Mesendoderm (in vitro differentiated cells): ENCODE measurements around the gene LEMD1.

Experiments used
- DNase-seq: peaks from one replicate; pipeline ENCODE4 v3.0.0; 2013
- H2AK5ac ChIP-seq: 2 replicates; pipeline ENCODE4 v1.6.1; 2013; ENCODE audit warnings: low read length, inconsistent platforms
- H2BK120ac ChIP-seq: 2 replicates; pipeline ENCODE4 v1.6.1; 2013; ENCODE audit warnings: low read depth, mild to moderate bottlenecking, low read length, moderate library complexity, mixed read lengths
- H2BK15ac ChIP-seq: replicated peaks from 2 replicates; pipeline ENCODE4 v1.6.1; 2013; ENCODE audit warnings: low read depth, mild to moderate bottlenecking, moderate library complexity
- H2BK5ac ChIP-seq: 2 replicates; pipeline ENCODE4 v1.6.1; 2013; ENCODE audit warnings: low read length, inconsistent platforms
- H3K18ac ChIP-seq: 2 replicates; pipeline ENCODE4 v1.6.1; 2013; ENCODE audit warnings: mild to moderate bottlenecking, low read length, mixed read lengths
- H3K23ac ChIP-seq: one replicate; pipeline ENCODE4 v1.6.1; 2013; ENCODE audit warnings: low read length
- H3K27ac ChIP-seq: 2 replicates; pipeline ENCODE4 v1.5.1; 2013; ENCODE audit warnings: low read depth, mild to moderate bottlenecking, inconsistent platforms, low read length, moderate library complexity
- H3K27me3 ChIP-seq: 2 replicates; pipeline ENCODE4 v1.6.1; 2013; ENCODE audit warnings: low read length, control low read depth, mild to moderate bottlenecking, inconsistent platforms; ENCODE audit not compliant: insufficient read depth, poor library complexity
- H3K36me3 ChIP-seq: 2 replicates; pipeline ENCODE4 v1.6.1; 2013; ENCODE audit warnings: low read length, inconsistent platforms; ENCODE audit not compliant: control insufficient read depth, insufficient read depth
- H3K4ac ChIP-seq: one replicate; pipeline ENCODE4 v1.6.1; 2013; ENCODE audit warnings: low read depth, mild to moderate bottlenecking, low read length, moderate library complexity
- H3K4me1 ChIP-seq: 2 replicates; pipeline ENCODE4 v1.6.1; 2013; ENCODE audit warnings: low read depth, low read length, inconsistent platforms; ENCODE audit not compliant: control insufficient read depth
- H3K4me2 ChIP-seq: 2 replicates; pipeline ENCODE4 v1.6.1; 2013; ENCODE audit warnings: low read length
- H3K4me3 ChIP-seq: 2 replicates; pipeline ENCODE4 v1.5.1; 2013; ENCODE audit warnings: mild to moderate bottlenecking, low read length
- H3K56ac ChIP-seq: one replicate; pipeline ENCODE4 v1.6.1; 2013; ENCODE audit warnings: low read length
- H3K79me1 ChIP-seq: 2 replicates; pipeline ENCODE4 v1.6.1; 2013; ENCODE audit warnings: low read length, inconsistent platforms
- H3K79me2 ChIP-seq: 2 replicates; pipeline ENCODE4 v1.6.1; 2013; ENCODE audit warnings: mild to moderate bottlenecking, low read length; ENCODE audit not compliant: control insufficient read depth, insufficient read depth
- H3K9ac ChIP-seq: 2 replicates; pipeline ENCODE4 v1.6.1; 2013; ENCODE audit warnings: low read length, inconsistent platforms
- H4K5ac ChIP-seq: one replicate; pipeline ENCODE4 v1.6.1; 2013; ENCODE audit warnings: low read length
- H4K8ac ChIP-seq: one replicate; pipeline ENCODE4 v1.6.1; 2013; ENCODE audit warnings: low read depth, mild to moderate bottlenecking, control low read depth, low read length, moderate library complexity
- WGBS: extraction: QIAGEN DNeasy Blood & Tissue Kit; methylation state at CpG from one replicate; pipeline ENCODE4 v1.1.7; 2013; ENCODE audit warnings: low lambda C conversion rate, missing lambda C conversion rate; ENCODE audit not compliant: insufficient coverage; ENCODE audit errors: extremely low coverage; 5-methylcytosine and 5-hydroxymethylcytosine counted together

Gene LEMD1

GRCh38 chr1:205342986-205343385, 78.9 kb downstream of the LEMD1 start:
- WGBS, result no CpG with 5 or more reads among the region's 12 CpGs
- H2AK5ac ChIP-seq, result no peak overlapping the region
- H3K56ac ChIP-seq, result no peak overlapping the region
- no peak overlapping the region for H3K4me3 ChIP-seq
- H3K79me2 ChIP-seq, result no peaks in the 10 kb centered on the region
- H2BK120ac ChIP-seq, result no peak overlapping the region
- H2BK15ac ChIP-seq, result no peak overlapping the region
- no peak overlapping the region for H4K8ac ChIP-seq
- no peaks in the 10 kb centered on the region for H3K79me1 ChIP-seq
- H2BK5ac ChIP-seq, result no peak overlapping the region
- no peak overlapping the region for H3K4me2 ChIP-seq
- no peaks in the 10 kb centered on the region for H3K4me1 ChIP-seq
- H3K9ac ChIP-seq, result no peak overlapping the region
- H3K27me3 ChIP-seq, result no peaks in the 10 kb centered on the region
- H3K36me3 ChIP-seq, result no peaks in the 10 kb centered on the region
- H3K18ac ChIP-seq, result no peak overlapping the region
- H3K23ac ChIP-seq, result no peak overlapping the region
- DNase-seq, result no peak
- no peak overlapping the region for H3K4ac ChIP-seq
- H4K5ac ChIP-seq, result no peak overlapping the region
- no peak overlapping the region for H3K27ac ChIP-seq

DNA sequence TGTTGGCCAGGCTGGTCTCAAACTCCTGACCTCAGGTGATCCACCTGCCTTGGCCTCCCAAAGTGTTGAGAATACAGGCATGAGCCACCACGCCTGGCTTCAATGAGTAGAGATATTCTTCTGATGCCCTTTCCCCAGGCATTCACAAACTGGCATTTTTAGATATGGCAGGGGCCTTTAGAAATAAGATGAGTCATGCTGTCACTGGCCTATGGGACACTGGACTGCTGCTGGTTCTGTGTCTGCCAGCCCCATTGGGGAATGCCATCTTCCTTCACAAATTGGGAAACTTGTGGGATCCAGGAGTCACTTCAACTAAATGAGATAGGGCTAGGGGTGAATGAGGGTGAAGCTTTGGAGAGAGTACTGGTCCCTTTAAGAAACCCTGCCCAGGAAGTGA, 81.2 kb downstream of the LEMD1 start:
- Histone ChIP-seq H2BK5ac (no peak overlapping the region), H4K5ac (no peak overlapping the region), H3K56ac (no peak overlapping the region), H3K18ac (no peak overlapping the region), H3K79me1 (no peaks in the 10 kb centered on the region), H2AK5ac (no peak overlapping the region), H3K9ac (no peak overlapping the region), H3K4me2 (no peak overlapping the region), H4K8ac (no peak overlapping the region), H3K27me3 (no peaks in the 10 kb centered on the region), H3K4me1 (peaks cover 2% of the 10 kb centered on the region), H3K36me3 (no peaks in the 10 kb centered on the region), H3K79me2 (no peaks in the 10 kb centered on the region), H2BK120ac (no peak overlapping the region), H2BK15ac (no peak overlapping the region), H3K23ac (no peak overlapping the region), H3K27ac (no peak overlapping the region), H3K4me3 (no peak overlapping the region), H3K4ac (no peak overlapping the region)
- no CpG with 5 or more reads among the region's 1 CpG for WGBS
- DNase-seq, result no peak

- H3K27ac ChIP-seq, result no peak overlapping the region
- no peaks in the 10 kb centered on the region for H3K79me1 ChIP-seq
- no peak overlapping the region for H3K56ac ChIP-seq
- no peaks in the 10 kb centered on the region for H3K79me2 ChIP-seq
- H3K27me3 ChIP-seq, result no peaks in the 10 kb centered on the region
- H3K4me3 ChIP-seq, result no peak overlapping the region
- no peak overlapping the region for H3K18ac ChIP-seq
- H3K4ac ChIP-seq, result no peak overlapping the region
- no peak overlapping the region for H3K23ac ChIP-seq
- WGBS, result no CpG with 5 or more reads among the region's 4 CpGs
- no peak overlapping the region for H3K4me2 ChIP-seq
- no peak overlapping the region for H2BK120ac ChIP-seq
- no peak overlapping the region for H2BK15ac ChIP-seq
- H2AK5ac ChIP-seq, result no peak overlapping the region
- peaks cover 2% of the 10 kb centered on the region for H3K4me1 ChIP-seq
- H3K9ac ChIP-seq, result no peak overlapping the region
- DNase-seq, result no peak
- no peak overlapping the region for H2BK5ac ChIP-seq
- no peak overlapping the region for H4K8ac ChIP-seq
- H3K36me3 ChIP-seq, result no peaks in the 10 kb centered on the region
- H4K5ac ChIP-seq, result no peak overlapping the region
Observed at GRCh38 chr1:205339717-205340116, 82.1 kb downstream of the LEMD1 start.

GRCh38 chr1:205339197-205339702, 82.6 kb downstream of the LEMD1 start:
- no peaks in the 10 kb centered on the region for H3K79me1 ChIP-seq
- H3K18ac ChIP-seq, result no peak overlapping the region
- H3K36me3 ChIP-seq, result no peaks in the 10 kb centered on the region
- H3K4ac ChIP-seq, result no peak overlapping the region
- H3K27me3 ChIP-seq, result no peaks in the 10 kb centered on the region
- no peak overlapping the region for H4K5ac ChIP-seq
- no peak overlapping the region for H3K56ac ChIP-seq
- H2AK5ac ChIP-seq, result no peak overlapping the region
- H3K4me3 ChIP-seq, result no peak overlapping the region
- no peak for DNase-seq
- no peak overlapping the region for H2BK120ac ChIP-seq
- H4K8ac ChIP-seq, result no peak overlapping the region
- no peak overlapping the region for H2BK15ac ChIP-seq
- H3K79me2 ChIP-seq, result no peaks in the 10 kb centered on the region
- H3K4me2 ChIP-seq, result no peak overlapping the region
- no peak overlapping the region for H3K9ac ChIP-seq
- no peak overlapping the region for H3K27ac ChIP-seq
- H3K23ac ChIP-seq, result no peak overlapping the region
- no CpG with 5 or more reads among the region's 21 CpGs for WGBS
- H3K4me1 ChIP-seq, result peaks cover 2% of the 10 kb centered on the region
- H2BK5ac ChIP-seq, result no peak overlapping the region

GRCh38 chr1:205338011-205338410, 83.8 kb downstream of the LEMD1 start:
- no CpG with 5 or more reads among the region's 7 CpGs for WGBS
- H4K8ac ChIP-seq, result no peak overlapping the region
- H3K18ac ChIP-seq, result no peak overlapping the region
- no peaks in the 10 kb centered on the region for H3K27me3 ChIP-seq
- no peaks in the 10 kb centered on the region for H3K79me2 ChIP-seq
- no peak overlapping the region for H2AK5ac ChIP-seq
- no peak overlapping the region for H3K23ac ChIP-seq
- H2BK120ac ChIP-seq, result no peak overlapping the region
- H3K27ac ChIP-seq, result no peak overlapping the region
- H3K36me3 ChIP-seq, result no peaks in the 10 kb centered on the region
- no peak overlapping the region for H3K56ac ChIP-seq
- no peak overlapping the region for H2BK15ac ChIP-seq
- no peak overlapping the region for H3K4me3 ChIP-seq
- DNase-seq, result no peak
- H4K5ac ChIP-seq, result no peak overlapping the region
- H2BK5ac ChIP-seq, result no peak overlapping the region
- no peak overlapping the region for H3K4ac ChIP-seq
- no peak overlapping the region for H3K9ac ChIP-seq
- peaks cover 2% of the 10 kb centered on the region for H3K4me1 ChIP-seq
- no peak overlapping the region for H3K4me2 ChIP-seq
- H3K79me1 ChIP-seq, result no peaks in the 10 kb centered on the region

GRCh38 chr1:205337481-205337880, 84.4 kb downstream of the LEMD1 start:
- H3K36me3 ChIP-seq, result no peaks in the 10 kb centered on the region
- no peak overlapping the region for H3K23ac ChIP-seq
- no CpG with 5 or more reads among the region's 7 CpGs for WGBS
- H2AK5ac ChIP-seq, result no peak overlapping the region
- DNase-seq, result no peak
- H3K79me2 ChIP-seq, result no peaks in the 10 kb centered on the region
- H4K8ac ChIP-seq, result no peak overlapping the region
- no peak overlapping the region for H3K4ac ChIP-seq
- no peak overlapping the region for H3K4me3 ChIP-seq
- no peak overlapping the region for H3K27ac ChIP-seq
- no peak overlapping the region for H3K9ac ChIP-seq
- no peak overlapping the region for H2BK120ac ChIP-seq
- no peak overlapping the region for H2BK15ac ChIP-seq
- no peak overlapping the region for H3K4me2 ChIP-seq
- H3K56ac ChIP-seq, result no peak overlapping the region
- H3K79me1 ChIP-seq, result no peaks in the 10 kb centered on the region
- H2BK5ac ChIP-seq, result no peak overlapping the region
- H3K27me3 ChIP-seq, result no peaks in the 10 kb centered on the region
- H4K5ac ChIP-seq, result no peak overlapping the region
- H3K4me1 ChIP-seq, result peaks cover 2% of the 10 kb centered on the region
- no peak overlapping the region for H3K18ac ChIP-seq
